GM19372 (cell line): ENCODE results near the gene CXCR1.
A peak's percentile ranks its signal among the peaks of the same experiment; 100 is the strongest.
"Not testable (repeated sequence)": the region's sequence is repeated elsewhere in the genome, so short reads cannot be mapped to it uniquely, and the experiment has no call there.

Experiments
- ATAC-seq: cut with Tn5 transposase; IDR thresholded peaks from one replicate; pipeline ENCODE4 v1.9.1; 2021; ENCODE audit warnings: mild to moderate bottlenecking, low read depth, moderate library complexity; ENCODE audit not compliant: unreplicated experiment

Gene CXCR1

DNA sequence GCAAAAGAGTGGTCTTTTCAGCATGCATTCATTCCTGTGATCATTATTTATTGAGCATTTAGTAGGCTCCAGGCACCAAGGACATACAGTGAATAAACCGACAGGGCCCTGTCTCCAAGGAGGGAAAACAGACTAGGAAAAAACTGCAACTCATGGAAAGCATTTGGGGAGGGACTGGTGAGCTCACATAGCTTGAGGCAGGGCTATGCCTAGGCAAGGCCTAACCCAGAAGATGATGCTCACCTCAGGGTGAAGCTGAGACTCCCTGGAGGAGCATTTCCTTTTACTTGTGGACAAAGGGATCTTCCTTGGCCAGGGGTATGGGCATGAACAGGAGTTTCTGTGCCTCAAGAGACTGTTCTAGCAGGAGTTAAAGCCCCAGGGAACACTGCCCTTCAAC is 3.9 kb downstream of the CXCR1 start:
- no peak for ATAC-seq

DNA sequence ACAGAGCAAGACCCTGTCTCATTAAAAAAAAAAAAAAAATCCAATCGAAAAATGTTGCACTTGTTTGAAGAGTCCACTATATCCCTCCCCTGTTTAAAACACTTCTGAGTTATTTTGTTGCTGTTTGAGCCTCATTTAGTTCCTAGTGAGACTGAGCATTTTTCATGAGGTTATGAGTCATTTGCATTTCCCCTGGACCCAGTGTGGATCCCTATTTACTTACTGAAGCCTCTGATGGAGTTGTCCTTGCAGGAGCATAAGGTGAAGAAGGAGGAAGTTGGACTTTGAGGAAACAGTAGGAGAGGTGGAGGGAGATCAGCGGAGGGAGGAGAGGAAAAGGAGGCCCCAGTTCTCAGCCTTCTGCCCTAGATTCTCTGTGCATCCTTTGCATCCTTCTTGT is 5.1 kb downstream of the CXCR1 start:
- no peak for ATAC-seq

- ATAC-seq = no peak
Measured at GRCh38 chr2:218155953-218156479, 10.7 kb downstream of the CXCR1 start.

DNA sequence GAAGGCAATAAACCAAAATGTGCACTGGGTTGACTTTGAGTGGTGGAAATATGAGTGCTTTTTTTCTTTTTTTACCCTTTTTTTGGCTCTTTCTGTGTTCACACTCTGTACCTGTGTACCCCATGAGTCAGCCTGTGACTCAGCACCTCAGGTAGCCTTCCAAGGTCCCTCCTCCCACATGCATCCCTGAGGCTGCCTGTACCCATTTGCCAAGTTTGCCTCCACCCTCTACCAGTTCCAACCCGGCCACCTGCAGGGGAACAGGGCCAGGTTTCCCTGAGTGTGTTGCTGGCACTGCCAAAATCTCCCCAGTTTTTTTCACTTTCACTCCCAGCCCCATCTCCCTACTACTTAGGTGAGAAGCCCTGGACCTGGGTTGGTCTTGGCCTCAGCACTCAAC is 14.0 kb downstream of the CXCR1 start:
- ATAC-seq = no peak

DNA sequence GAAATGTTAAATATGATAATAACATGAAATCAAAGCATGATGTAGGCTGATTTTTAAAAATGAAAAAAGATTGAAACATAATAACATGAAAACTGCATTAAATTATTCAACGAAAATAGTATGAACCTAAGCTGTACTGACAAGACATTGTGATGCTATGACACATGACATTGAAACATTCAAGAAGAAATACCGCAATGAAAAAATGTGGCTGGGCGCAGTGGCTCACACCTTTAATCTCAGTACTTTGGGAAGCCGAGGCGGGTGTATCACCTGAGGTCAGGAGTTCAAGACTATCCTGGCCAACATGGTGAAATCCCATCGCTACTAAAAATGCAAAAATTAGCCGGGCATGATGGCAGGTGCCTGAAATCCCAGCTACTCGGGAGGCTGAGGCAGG is 14.6 kb downstream of the CXCR1 start:
- ATAC-seq = no peak

GRCh38 chr2:218149848-218150440 is 16.8 kb downstream of the CXCR1 start:
- ATAC-seq = no peak

DNA sequence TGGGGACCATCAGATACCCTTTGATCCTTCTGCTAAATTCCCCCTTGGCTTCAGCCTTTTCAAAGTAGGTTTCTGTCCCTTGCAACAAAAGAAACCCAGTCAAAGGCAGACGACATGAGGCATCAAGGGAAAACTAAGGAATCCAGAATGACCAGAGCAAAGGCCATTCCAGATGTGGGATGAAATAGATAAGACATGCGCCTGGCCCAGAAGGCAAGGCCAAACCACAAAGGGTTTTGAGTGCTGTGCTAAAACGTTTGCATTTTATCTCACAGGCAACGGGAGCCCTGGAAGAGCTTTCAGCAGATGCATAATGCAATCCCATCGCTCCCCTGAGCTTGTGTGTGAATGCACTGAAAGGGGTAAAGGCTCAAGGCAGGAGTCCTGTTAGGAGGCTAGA is 17.7 kb downstream of the CXCR1 start:
- ATAC-seq = no peak

GRCh38 chr2:218146056-218146455 is 20.7 kb downstream of the CXCR1 start:
- ATAC-seq = no peak

DNA sequence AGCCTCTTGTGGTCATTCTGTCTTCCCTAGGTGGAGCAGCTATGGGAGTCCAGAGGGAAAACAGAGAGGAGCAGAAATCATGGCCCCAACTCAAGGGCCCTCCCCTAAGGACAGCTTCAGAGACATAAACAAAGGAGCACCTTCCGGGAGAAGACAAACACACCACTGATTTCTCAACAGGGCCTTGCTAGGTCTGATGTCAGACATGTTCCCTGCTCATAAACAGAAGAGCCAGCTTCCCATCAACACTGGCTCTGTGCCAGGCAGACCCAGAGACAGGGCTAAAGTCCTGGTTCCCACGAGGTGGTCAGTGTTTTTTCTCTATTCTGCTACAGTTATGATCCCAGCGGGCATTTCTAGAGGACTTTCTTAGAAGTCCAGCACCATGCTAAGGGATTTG is 21.6 kb downstream of the CXCR1 start:
- no peak for ATAC-seq

DNA sequence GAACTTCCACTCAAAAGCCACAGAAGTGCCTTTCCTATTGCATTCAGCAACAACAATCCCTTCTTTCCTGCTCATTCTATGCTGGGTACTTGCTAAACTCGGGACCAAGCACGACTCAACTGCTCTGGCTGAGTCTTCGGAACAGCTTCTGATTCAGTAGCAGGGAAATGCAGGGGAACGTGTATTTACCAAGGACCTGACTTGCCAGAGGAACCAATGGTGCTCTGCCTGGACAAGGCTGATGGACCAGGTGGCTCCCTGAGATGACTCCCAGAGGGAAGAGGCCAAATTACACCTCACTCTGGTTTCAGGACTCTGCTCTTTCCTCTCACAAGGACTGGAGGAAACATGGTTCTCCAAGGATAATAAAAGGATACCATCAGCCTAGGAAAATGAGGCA is 28.7 kb downstream of the CXCR1 start:
- no peak for ATAC-seq

- no peak for ATAC-seq
Measured at GRCh38 chr2:218137514-218137913, 29.2 kb downstream of the CXCR1 start.

DNA sequence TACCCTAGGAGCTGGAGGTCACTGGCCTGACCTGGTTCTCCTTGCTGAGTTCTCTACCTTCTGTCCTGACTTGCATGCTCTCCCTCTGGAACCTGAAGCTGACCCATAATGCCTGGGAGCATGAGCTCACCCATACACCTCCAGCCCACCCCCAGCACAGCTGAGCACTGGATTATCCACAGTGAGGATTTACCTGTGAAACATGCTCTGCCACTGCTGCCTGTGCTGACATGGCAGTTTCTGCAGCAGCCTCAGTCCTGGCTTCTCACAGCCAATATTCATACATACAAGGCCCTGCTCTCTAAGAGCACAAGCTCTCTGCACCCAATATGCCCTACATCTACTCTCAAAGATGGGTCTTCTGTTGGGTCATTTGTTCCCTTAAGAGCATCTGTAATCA is 35.9 kb downstream of the CXCR1 start:
- no peak for ATAC-seq

- no peak for ATAC-seq
Measured at GRCh38 chr2:218130377-218130776, 36.4 kb downstream of the CXCR1 start.

DNA sequence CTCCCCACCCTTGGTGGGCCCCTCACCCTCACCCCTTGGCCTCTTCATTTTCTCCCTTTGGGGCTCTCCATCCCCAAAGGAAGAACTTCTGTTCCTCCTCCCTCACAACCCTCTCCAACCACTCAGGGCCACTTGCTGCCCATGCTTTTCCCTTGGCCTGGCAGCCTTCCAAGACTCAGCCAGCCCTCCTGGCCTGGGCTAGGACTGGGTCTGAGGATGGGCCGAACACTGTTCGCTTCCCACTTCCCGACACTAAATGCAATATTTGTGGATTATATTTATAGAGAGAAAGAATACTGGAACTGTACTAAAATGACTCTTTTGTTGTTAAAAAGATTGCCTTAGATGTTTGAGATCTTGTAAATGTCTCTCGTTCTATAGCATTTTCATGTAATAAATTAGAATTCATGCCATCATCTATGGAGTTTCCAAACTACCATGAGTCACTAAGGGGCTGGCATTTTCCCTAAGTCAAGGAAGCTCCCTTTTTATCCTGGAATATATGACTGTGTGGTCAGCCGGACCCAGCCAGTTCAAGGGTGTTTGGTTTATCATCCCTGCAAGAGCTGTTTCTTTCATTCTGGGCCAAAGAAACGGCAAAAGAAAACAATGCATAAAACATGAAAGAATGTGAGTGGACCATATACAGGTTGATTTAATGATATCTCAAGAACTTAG is 37.2 kb downstream of the CXCR1 start:
- ATAC-seq = no peak

DNA sequence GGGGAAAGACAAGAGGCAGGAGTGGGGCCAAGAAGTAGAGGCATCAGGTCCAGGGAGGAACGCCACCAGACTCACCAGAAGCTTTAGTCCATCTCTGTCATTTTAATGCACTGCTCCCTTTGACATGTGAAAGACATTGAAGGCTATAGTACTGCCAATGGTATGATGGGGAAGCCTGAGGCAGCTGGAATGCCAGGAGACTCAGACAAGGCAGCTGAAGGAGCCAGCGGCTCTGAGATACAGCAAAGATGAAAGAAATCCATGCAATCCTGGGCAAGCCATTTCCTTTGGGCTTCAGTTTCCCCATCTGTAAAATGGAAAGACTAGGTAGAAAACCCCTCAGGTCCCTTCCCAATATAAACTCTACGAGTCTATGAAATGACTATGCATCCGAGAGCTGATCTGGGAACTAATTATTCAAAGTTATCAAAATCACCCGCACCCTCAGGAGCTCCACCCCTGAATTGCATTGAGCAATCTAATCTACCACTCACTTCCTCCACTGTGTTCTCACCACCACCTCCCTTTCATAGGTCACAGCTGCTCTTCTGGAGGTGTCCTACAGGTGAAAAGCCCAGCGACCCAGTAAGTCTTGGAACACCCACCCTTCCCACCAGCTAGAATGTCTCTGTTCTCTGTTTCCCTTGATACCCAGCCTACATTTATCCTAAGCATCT is 37.8 kb downstream of the CXCR1 start:
- ATAC-seq = no peak

DNA sequence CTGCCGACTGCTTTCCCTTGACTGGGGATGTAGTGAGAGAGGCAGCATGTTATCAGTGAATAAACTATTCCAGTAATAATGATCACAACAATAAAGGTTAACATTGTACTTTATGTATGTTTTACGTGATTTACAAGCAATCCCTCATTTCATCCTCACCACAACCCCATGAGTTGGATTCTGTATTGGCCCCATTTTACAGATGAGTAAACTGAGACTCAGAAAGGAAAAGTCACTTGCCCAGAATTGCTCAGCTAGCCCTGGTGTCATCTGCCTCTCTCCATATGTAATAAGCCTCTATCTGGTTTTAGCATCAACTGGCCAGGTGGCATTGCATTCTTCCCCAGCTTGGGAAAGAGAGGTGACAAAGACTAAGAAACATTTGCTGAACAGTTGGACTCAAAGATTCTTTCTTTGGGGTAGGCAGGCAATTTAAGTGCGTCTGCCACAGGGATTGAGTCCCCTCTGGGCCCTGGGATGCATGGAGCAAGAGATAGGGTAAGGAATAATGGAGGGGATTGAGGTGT is 38.8 kb downstream of the CXCR1 start:
- ATAC-seq = no peak

DNA sequence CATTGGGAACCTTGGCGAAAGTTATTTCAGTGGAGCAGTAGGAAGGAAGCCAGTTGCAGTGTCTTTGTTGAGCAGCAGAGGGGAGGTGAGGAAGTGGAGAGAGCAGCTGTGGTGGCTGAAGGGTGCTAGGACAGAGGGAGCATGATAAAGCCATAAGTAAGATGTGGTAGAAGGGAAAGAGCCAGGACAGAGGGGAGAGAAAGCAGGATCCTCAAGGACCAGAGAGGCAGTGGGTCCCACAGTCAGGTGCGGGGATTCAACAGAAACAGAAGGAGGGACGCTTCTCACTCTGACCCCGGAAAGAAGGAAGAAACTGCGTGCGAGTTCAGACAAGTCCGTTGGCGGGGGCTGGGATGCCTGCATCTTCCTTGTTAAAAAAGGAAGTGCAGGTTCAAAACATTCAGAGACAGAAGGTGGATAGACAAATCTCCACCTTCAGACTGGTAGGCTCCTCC is 41.1 kb downstream of the CXCR1 start, which contains the start of gene CXCR2:
Gene CXCR2, plus strand, starts transcription at position 403 of the 455 bp plus-strand sequence. CDS start 8,774 bp downstream, outside the sequence.
- peak; percentile 72 for ATAC-seq

- ATAC-seq = no peak
Measured at GRCh38 chr2:218125095-218125494, 41.7 kb downstream of the CXCR1 start.

DNA sequence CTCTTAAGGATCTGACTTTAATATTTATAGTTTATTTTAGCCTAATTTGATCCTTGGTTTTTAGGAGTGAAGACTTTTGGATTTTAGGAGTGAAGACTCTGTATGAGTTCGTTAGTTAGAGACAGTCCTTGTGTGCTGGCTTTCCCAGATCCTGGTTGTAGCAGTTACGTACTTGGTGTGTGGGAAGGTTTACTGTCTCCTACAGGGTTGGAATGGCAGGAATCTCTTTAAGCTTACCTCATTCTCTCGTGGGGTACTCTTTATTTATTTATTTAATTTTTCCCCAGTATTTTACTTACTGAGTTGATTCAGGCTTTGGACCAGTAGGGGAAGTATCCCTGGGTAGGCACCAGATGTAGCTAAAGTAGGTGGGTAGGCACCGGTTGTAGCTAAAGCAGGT is 42.8 kb downstream of the CXCR1 start:
- ATAC-seq = no peak

GRCh38 chr2:218122286-218122685 is 44.5 kb downstream of the CXCR1 start:
- ATAC-seq = not testable (repeated sequence)

- not testable (repeated sequence) for ATAC-seq
Measured at GRCh38 chr2:218121789-218122188, 45.0 kb downstream of the CXCR1 start.
